SK-N-SH (cell line): ENCODE results near the gene PKP2. TPM values are rescaled to one million over a fixed set of nuclear protein-coding genes. Genes with fewer than 3 reads are reported as not detected.

Source experiments
- CTCF ChIA-PET: fragments of 300-600, 350-600 bp; formaldehyde crosslinking; extraction: SDS; loops from one replicate; lab custom pipeline; 2021; lab: Yijun Ruan, JAX
- POLR2A ChIA-PET: fragments of 350-600 bp; sonication (Branson Sonifier 250); formaldehyde crosslinking; extraction: SDS; loops from one replicate; lab custom pipeline; 2020; ENCODE audit warnings: antibody characterized with exemption, inconsistent platforms; lab: Yijun Ruan, JAX
- DNase-seq: peaks from one replicate; pipeline ENCODE4 v3.0.0; 2012
- H2AFZ ChIP-seq: fragments of 200-600 bp; sonication (generic); 2 replicates; pipeline ENCODE4 v1.8.1; 2016; ENCODE audit warnings: antibody characterized with exemption, mild to moderate bottlenecking, low read depth
- H3F3A ChIP-seq: fragments of 200-600 bp; sonication (generic); replicated peaks from 2 replicates; pipeline ENCODE3; 2016; ENCODE audit warnings: antibody characterized with exemption, mild to moderate bottlenecking; ENCODE audit not compliant: insufficient read depth
- H3K27ac ChIP-seq, 2 experiments: fragments of 200-500 bp in 1 of 2; fragments of 200-600 bp in 1 of 2; sonication (Bioruptor generic) in 1 of 2; sonication (generic), shearing (Covaris generic) in 1 of 2; 2 replicates each; pipeline versions ENCODE4 v1.5.1 to v1.6.1; 2014 to 2016; ENCODE audit warnings: low read depth in 2 of 2, inconsistent platforms in 1 of 2, low read length in 1 of 2, mild to moderate bottlenecking in 1 of 2, mixed read lengths in 1 of 2
- H3K27me3 ChIP-seq: fragments of 200-600 bp; sonication (generic), shearing (Covaris generic); 2 replicates; pipeline ENCODE4 v1.6.1; 2016; ENCODE audit warnings: mixed run types; ENCODE audit not compliant: insufficient read depth
- H3K36me3 ChIP-seq, 2 experiments: fragments of 200-500 bp in 1 of 2; fragments of 200-600 bp in 1 of 2; sonication (Bioruptor generic) in 1 of 2; sonication (generic) in 1 of 2; replicated peaks in 1 of 2; 2 replicates each; pipeline versions ENCODE3 to v1.5.1; 2014 to 2016; ENCODE audit warnings: low read length in 1 of 2, mild to moderate bottlenecking in 1 of 2; ENCODE audit not compliant: insufficient read depth in 2 of 2, control insufficient read depth in 1 of 2
- H3K4me1 ChIP-seq, 2 experiments: fragments of 200-500 bp in 1 of 2; fragments of 200-600 bp in 1 of 2; sonication (Bioruptor generic) in 1 of 2; sonication (generic), shearing (Covaris generic) in 1 of 2; 2 replicates each; pipeline versions ENCODE4 v1.5.1 to v1.6.1; 2014 to 2016; ENCODE audit warnings: low read depth in 1 of 2, low read length in 1 of 2, mixed run types in 1 of 2; ENCODE audit not compliant: insufficient read depth in 2 of 2, control insufficient read depth in 1 of 2
- H3K4me2 ChIP-seq: fragments of 200-600 bp; sonication (generic), shearing (Covaris generic); 2 replicates; pipeline ENCODE4 v1.6.1; 2017; ENCODE audit warnings: mixed run types
- H3K4me3 ChIP-seq, 2 experiments: fragments of 200-500 bp in 1 of 2; fragments of 200-600 bp in 1 of 2; sonication (Bioruptor generic) in 1 of 2; sonication (generic), shearing (Covaris generic) in 1 of 2; 2 replicates each; pipeline versions ENCODE4 v1.5.1 to v1.8.1; 2014 to 2016; ENCODE audit warnings: low read depth in 2 of 2, inconsistent platforms in 1 of 2, low read length in 1 of 2, mild to moderate bottlenecking in 1 of 2, mixed read lengths in 1 of 2, moderate library complexity in 1 of 2
- H3K79me2 ChIP-seq: fragments of 200-600 bp; sonication (generic); 2 replicates; pipeline ENCODE4 v1.8.1; 2017; ENCODE audit warnings: mild to moderate bottlenecking; ENCODE audit not compliant: insufficient read depth
- H3K9ac ChIP-seq: fragments of 200-600 bp; sonication (generic); 2 replicates; pipeline ENCODE4 v1.6.1; 2017; ENCODE audit warnings: mixed run types
- H3K9me2 ChIP-seq: fragments of 200-600 bp; sonication (generic); 2 replicates; pipeline ENCODE4 v1.6.1; 2017; ENCODE audit warnings: mixed run types
- H3K9me3 ChIP-seq: fragments of 200-600 bp; sonication (generic); 2 replicates; pipeline ENCODE4 v1.6.1; 2017; ENCODE audit warnings: mixed run types, mild to moderate bottlenecking, moderate library complexity
- H4K20me1 ChIP-seq: fragments of 200-600 bp; sonication (generic); 2 replicates; pipeline ENCODE4 v1.6.1; 2017; ENCODE audit warnings: mild to moderate bottlenecking, mixed run types; ENCODE audit not compliant: insufficient read depth
- ELF1 ChIP-seq: IDR thresholded peaks from 2 replicates; pipeline ENCODE4 v1.4.0; 2012
- EZH2phosphoT487 ChIP-seq: fragments of 200-600 bp; sonication (generic); IDR thresholded peaks from 2 replicates; pipeline ENCODE4 v1.6.1; 2017; ENCODE audit warnings: low read depth, mixed run types, mild to moderate bottlenecking, antibody characterized with exemption, moderate library complexity, borderline replicate concordance
- GABPA ChIP-seq: IDR thresholded peaks from 2 replicates; pipeline ENCODE4 v1.4.0; 2012; ENCODE audit warnings: low read depth, mild to moderate bottlenecking
- GATA2 ChIP-seq: sonication (generic); formaldehyde crosslinking; IDR thresholded peaks from 2 replicates; pipeline ENCODE4 v1.5.0; 2020; ENCODE audit warnings: mild to moderate bottlenecking, missing genetic modification reagents
- RAD21 ChIP-seq: IDR thresholded peaks from 2 replicates; pipeline ENCODE4 v1.6.1; 2012; ENCODE audit warnings: mild to moderate bottlenecking, low read length
- SMC3 ChIP-seq: IDR thresholded peaks from 2 replicates; pipeline ENCODE4 v1.6.1; 2012; ENCODE audit warnings: low read depth, low read length, improper control_type of control experiment
- TEAD4 ChIP-seq: IDR thresholded peaks from 2 replicates; pipeline ENCODE4 v1.4.0; 2012; ENCODE audit warnings: mild to moderate bottlenecking, borderline replicate concordance; ENCODE audit not compliant: insufficient read depth
- ZBTB33 ChIP-seq: IDR thresholded peaks from 2 replicates; pipeline ENCODE4 v1.4.0; 2012; ENCODE audit warnings: low read depth, borderline replicate concordance
- WGBS: methylation state at CpG from one replicate; pipeline ENCODE4 v1.1.6; 2017; ENCODE audit warnings: low lambda C conversion rate; 5-methylcytosine and 5-hydroxymethylcytosine counted together
- polyA plus RNA-seq, 3 experiments: library from polyadenylated mRNA; depleted of rRNA; stranded (reverse); fragments of >200 nt; gene quantifications; 2 replicates each; pipeline ENCODE4 v1.2.3, GENCODE V29; 2012
- TF ChIP-seq, protein P1 (sequence below): IDR thresholded peaks from 2 replicates; pipeline ENCODE4 v1.6.1; 2012; ENCODE audit warnings: mild to moderate bottlenecking, low read depth, low read length, moderate library complexity
- TF ChIP-seq, protein P2 (sequence below): IDR thresholded peaks from 2 replicates; pipeline ENCODE4 v1.4.0; 2012; ENCODE audit warnings: low read depth, borderline replicate concordance

PKP2 gene
- polyA plus RNA-seq, 1 of the 3 experiments (the other 2 are of a cell fraction) = 0.10 TPM

GRCh38 chr12:32839828-32840227 lies 56.7 kb downstream of the PKP2 start (continued):
- TF ChIP-seq, protein P1, sequence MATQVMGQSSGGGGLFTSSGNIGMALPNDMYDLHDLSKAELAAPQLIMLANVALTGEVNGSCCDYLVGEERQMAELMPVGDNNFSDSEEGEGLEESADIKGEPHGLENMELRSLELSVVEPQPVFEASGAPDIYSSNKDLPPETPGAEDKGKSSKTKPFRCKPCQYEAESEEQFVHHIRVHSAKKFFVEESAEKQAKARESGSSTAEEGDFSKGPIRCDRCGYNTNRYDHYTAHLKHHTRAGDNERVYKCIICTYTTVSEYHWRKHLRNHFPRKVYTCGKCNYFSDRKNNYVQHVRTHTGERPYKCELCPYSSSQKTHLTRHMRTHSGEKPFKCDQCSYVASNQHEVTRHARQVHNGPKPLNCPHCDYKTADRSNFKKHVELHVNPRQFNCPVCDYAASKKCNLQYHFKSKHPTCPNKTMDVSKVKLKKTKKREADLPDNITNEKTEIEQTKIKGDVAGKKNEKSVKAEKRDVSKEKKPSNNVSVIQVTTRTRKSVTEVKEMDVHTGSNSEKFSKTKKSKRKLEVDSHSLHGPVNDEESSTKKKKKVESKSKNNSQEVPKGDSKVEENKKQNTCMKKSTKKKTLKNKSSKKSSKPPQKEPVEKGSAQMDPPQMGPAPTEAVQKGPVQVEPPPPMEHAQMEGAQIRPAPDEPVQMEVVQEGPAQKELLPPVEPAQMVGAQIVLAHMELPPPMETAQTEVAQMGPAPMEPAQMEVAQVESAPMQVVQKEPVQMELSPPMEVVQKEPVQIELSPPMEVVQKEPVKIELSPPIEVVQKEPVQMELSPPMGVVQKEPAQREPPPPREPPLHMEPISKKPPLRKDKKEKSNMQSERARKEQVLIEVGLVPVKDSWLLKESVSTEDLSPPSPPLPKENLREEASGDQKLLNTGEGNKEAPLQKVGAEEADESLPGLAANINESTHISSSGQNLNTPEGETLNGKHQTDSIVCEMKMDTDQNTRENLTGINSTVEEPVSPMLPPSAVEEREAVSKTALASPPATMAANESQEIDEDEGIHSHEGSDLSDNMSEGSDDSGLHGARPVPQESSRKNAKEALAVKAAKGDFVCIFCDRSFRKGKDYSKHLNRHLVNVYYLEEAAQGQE = no peak
- no peak for TF ChIP-seq GATA2 (CRISPR knock-in tag)
- TF ChIP-seq, protein P2, sequence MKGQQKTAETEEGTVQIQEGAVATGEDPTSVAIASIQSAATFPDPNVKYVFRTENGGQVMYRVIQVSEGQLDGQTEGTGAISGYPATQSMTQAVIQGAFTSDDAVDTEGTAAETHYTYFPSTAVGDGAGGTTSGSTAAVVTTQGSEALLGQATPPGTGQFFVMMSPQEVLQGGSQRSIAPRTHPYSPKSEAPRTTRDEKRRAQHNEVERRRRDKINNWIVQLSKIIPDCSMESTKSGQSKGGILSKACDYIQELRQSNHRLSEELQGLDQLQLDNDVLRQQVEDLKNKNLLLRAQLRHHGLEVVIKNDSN = no peak

DNA sequence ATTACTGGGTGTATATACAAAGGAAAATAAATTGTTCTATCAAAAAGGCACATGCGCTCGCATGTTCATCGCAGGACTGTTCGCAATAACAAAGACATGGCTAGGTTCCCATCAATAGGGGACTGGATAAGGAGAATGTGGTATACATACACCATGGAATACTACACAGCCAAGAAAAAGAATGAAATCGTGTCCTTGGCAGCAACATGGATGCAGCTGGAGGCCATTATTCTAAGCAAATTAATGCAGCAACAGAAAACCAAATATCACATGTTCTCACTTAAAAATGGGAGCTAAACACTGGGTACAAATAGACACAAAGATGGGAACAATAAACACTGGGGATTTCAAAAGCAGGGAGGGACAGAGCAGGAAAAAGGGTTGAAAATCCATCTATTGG lies 58.6 kb downstream of the PKP2 start:
- H3K9ac ChIP-seq = no peak overlapping the region
- ChIA-PET CTCF (interaction anchor here (1.5 kb wide), 1 partner anchor 11 kb away, joined by 4 read pairs; no protein-coding TSS in a partner anchor), POLR2A (no interaction called here)
- H3K4me1 ChIP-seq = no peaks in the 10 kb centered on the region; a peak in 1 of 4 replicates
- no peaks in the 10 kb centered on the region for H3K27me3 ChIP-seq
- 73% methylated on average over 5 of the region's 5 CpGs for WGBS
- no peak overlapping the region for H3K4me3 ChIP-seq
- no peak overlapping the region for H3K4me2 ChIP-seq
- H3K9me2 ChIP-seq = no peaks in the 10 kb centered on the region
- no peaks in the 10 kb centered on the region for H3K9me3 ChIP-seq
- H3K36me3 ChIP-seq = no peaks in the 10 kb centered on the region
- no peak for DNase-seq
- no peaks in the 10 kb centered on the region for H4K20me1 ChIP-seq
- H2AFZ ChIP-seq = no peak overlapping the region
- no peaks in the 10 kb centered on the region for H3K79me2 ChIP-seq
- TF ChIP-seq RAD21 = no peak
- no peak for TF ChIP-seq TEAD4
- TF ChIP-seq GABPA = no peak
- no peak for TF ChIP-seq ELF1
- TF ChIP-seq, protein P1 = no peak
- no peak for TF ChIP-seq SMC3
- no peak for TF ChIP-seq ZBTB33
- no peak for TF ChIP-seq EZH2phosphoT487
- no peaks in the 10 kb centered on the region for H3F3A ChIP-seq
- no peak overlapping the region for H3K27ac ChIP-seq
